ENCODE data around the gene LRCOL1. TPM values are rescaled to one million over a fixed set of nuclear protein-coding genes. Genes with fewer than 3 reads are reported as not detected.
A peak's percentile ranks its signal among the peaks of the same experiment; 100 is the strongest.
"Not testable (repeated sequence)": the region's sequence is repeated elsewhere in the genome, so short reads cannot be mapped to it uniquely, and the experiment has no call there.

The LRCOL1 gene
- total and polyA plus RNA-seq, 10 of the 15 experiments (the other 5 are each of a cell fraction or from before 2014, with no cell fraction given) = not detected

DNA sequence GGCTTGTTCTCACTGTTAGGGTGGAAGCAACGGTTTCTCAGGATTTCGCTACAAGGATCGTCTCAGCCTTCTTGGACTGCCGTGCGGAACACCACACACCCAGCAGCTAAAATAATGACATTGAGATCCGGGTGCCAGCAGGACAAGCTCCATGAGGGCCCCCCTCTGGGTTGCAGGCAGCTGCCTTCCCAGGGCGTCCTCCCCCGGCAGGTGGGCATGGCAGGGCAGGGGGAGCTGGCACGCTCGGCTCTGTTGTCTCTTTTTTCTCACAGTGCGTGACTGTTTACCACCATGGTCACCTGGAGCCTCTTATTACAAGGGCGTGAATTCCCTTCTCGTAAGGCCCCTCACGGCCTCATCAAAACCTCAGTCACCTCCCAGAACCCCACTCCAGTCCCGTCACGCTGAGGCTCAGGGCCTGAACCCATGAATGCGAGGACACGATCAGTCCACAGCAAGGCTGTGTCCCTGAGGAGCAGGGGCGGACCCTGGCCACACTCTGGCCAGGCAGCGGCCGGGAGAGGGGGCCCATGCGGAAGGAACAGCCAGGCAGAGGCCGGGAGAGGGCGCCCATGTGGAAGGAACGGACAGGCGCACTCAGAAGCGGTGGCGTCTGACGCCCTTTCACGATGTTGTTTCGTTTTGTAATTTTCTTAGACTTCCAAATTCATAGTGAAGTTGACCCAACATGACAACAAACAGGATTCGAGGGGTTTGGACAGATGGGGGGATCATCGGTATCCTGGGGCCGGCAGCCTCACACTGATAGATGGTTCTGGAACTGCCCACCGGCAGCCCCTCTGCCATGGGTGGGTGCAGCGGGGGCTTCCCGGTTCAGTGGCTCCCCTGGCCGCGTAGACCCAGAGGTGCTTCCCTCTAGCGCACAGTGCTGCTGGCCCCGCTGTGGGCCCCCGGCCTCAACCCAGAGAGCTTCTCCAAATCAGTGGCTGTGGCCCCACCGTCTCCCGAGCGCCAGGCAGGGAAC is 10.0 kb downstream of the LRCOL1 start (continued):
- TF ChIP-seq ZNF687 (IDR thresholded peaks at IDR 0.05) (0 out of 2 replicates have a peak, but pooled peaks have one; percentile 19), NR2F1 (conservative IDR thresholded peaks at IDR 0.05) (peak; percentile 20; the same call in 1 of the 2 replicates)

DNA sequence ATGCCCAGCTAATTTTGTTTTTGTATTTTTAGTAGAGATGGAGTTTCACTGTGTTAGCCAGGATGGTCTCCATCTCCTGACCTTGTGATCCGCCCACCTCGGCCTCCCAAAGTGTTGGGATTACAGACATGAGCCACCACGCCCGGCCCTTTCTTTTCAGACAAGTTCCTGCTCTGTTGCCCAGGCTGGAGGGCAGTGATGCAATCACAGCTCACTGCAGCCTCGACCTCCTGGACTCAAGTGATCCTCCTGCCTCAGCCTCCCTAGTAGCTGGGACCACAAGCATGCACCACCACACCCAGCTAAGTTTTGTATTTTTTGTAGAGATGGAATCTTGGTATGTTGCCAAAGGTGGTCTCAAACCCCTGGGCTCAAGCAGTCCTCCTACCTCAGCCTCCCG is 10.9 kb downstream of the LRCOL1 start:
- H3K27me3 ChIP-seq (replicated peaks in 1 of 2; ENCODE audit: control insufficient read depth in 2 of 2, insufficient read depth in 2 of 2, low read length in 1 of 2); DNase-seq (ENCODE audit: low read depth, low spot score); H2AFZ ChIP-seq (ENCODE audit: control insufficient read depth, low read depth, low read length); H3K9ac ChIP-seq (ENCODE audit: control insufficient read depth, insufficient read depth, low read length); H3K27ac ChIP-seq (ENCODE audit: control insufficient read depth, insufficient read depth); H3K36me3 ChIP-seq (ENCODE audit: control insufficient read depth in 2 of 2, insufficient read depth in 2 of 2, low read length in 1 of 2); H3K4me2 ChIP-seq (ENCODE audit: control insufficient read depth, insufficient read depth); BruUV-seq (replicated peaks); H3K4me3 ChIP-seq; H3K79me2 ChIP-seq (ENCODE audit: control insufficient read depth, insufficient read depth, low read length); in situ Hi-C loops (cut with MboI); RAD21 ChIA-PET (ENCODE audit: unreplicated experiment); H3K4me1 ChIP-seq (ENCODE audit: control insufficient read depth, insufficient read depth, low read length); ATAC-seq; intact Hi-C loops (cut with micrococcal nuclease; ENCODE audit: unreplicated experiment); FAIRE-seq; H4K20me1 ChIP-seq (ENCODE audit: control insufficient read depth, insufficient read depth); H3K9me3 ChIP-seq (replicated peaks; ENCODE audit: control insufficient read depth, insufficient read depth, low read length): not testable (repeated sequence)
- POLR2A ChIA-PET = interaction anchor here (0.5 kb wide), 1 partner anchor 14 kb away, joined by 3 read pairs; no protein-coding TSS in a partner anchor
- SMC1A ChIA-PET (ENCODE audit: uncharacterized antibody, unreplicated experiment) = interaction anchor here (1.0 kb wide), 1 partner anchor 15 kb away, joined by 3 read pairs; no protein-coding TSS in a partner anchor
- CTCF ChIA-PET = interaction anchor here (0.6 to 2.4 kb wide), 3 partner anchors 11 to 249 kb away, joined by 3 to 15 read pairs (median 5); partner anchors contain the start of gene LRCOL1
- WGBS (ENCODE audit: insufficient coverage, insufficient replicate concordance, low lambda C conversion rate, missing lambda C conversion rate) = 51% methylated on average over 6 of the region's 6 CpGs
